GM18499 (cell line): ENCODE measurements around the gene FHOD3.

Experiments used
- ATAC-seq: cut with Tn5 transposase; IDR thresholded peaks from one replicate; pipeline ENCODE4 v1.9.1; 2021; ENCODE audit warnings: moderate number of reproducible peaks; ENCODE audit not compliant: insufficient read depth, unreplicated experiment

FHOD3 gene

DNA sequence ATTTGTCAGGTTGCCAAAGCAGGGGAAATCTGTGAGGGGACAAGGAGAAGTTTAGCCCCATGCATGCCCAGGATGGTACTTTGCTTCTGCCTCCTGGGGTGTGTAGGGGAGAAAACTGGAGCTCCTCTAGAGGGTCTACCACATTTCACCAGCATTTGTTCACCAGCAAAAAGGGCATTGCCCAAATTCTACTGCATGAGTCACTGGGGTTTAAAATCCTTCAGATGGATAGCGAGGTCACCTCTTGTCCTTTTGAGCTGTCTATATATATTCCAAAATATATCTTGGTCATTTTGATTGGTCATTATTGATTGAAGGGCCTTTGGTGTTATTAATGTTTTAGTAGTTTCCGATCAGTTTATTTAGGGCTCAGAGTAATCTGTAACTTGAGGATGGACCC lies 18.7 kb downstream of the FHOD3 start:
- ATAC-seq: no peak

DNA sequence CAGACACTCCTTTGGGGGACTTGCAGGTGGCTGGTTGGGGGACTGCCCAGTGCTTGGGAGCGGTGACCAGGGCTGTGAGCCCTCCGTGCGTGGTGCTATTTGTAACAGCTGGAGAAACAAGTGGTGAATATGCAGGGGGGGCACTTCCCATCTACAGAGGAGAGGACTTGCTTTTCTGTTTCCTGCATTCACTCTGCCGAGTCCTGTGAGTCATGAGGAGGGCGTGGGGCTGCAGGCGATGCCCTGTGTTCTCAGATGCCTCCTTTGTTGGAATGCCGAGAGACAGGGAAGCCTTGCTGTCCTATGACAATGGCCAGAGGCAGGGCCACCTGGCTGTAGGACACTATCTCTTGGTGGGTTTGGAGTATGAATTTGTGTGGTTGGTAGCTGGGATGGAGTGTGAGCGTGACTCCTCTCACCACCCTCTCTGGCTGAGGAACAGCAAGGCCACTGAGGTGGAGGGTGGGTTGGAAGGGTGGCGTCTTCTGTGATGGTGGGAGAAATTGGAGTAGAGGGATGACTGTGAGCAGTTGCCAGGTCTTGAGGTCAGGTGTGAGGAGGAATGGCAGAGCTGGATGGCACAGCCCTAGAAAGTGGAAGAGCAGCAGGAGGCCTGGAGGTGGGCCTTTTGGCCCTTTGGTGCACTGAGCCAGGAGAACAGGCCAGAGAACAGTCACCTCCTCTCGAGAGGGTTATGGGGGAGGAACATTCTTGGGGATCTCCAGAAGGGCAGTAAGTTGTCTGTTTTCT lies 24.3 kb downstream of the FHOD3 start:
- ATAC-seq: no peak

DNA sequence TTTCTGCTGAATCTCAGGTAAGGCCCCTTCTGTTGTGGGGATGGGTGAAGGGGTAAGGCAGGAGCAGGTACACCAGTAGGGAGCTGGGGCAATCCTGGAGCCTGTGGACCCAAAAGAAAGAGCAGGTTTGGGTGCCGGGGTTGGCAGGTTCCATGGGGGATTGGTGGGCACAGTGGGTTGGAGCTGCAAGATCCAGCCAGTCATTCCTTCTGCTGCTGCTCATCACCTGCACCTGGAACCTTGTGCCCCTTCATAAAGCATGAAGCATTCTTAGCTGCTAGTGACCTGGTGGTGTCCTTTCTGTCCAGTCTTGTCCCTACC lies 24.9 kb downstream of the FHOD3 start:
- ATAC-seq: no peak

DNA sequence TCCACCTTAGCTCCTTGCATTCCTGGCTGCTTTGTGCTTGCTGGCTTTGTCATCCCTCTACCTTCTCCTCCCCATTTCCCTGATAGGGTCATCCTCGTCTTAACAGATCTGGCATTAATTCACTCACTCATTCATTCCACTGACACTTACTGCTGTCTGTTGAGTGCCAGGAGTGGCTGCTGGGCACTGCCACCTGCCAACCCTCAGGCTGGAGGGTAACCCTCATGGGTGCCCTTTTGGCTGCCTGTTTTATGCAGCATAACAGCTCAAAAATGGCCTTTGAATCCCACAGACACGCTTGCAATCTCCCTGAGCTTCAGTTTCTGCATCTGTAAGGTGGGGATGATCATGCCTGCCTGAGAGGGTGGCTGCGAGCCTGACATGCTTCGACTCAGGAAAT lies 25.2 kb downstream of the FHOD3 start:
- no peak for ATAC-seq

DNA sequence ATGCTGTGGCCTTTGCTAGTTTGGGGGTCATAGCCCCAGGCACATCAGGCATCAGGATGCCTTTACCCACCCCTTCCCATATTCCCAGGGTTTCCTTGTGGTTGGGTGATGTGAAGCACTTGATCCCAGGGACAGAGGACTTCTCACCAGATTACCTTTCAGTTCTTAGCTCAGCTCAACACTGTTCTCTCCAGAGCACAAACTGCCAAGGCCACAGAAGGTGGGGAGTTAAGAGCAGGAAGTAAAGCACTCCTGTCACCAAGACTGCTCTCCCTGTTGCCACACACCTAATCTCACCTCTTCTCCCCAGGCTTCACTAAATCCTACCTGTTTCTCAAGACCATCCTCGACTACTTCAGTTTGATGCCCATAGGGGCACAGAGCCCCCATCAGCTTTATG lies 25.9 kb downstream of the FHOD3 start:
- ATAC-seq: no peak

DNA sequence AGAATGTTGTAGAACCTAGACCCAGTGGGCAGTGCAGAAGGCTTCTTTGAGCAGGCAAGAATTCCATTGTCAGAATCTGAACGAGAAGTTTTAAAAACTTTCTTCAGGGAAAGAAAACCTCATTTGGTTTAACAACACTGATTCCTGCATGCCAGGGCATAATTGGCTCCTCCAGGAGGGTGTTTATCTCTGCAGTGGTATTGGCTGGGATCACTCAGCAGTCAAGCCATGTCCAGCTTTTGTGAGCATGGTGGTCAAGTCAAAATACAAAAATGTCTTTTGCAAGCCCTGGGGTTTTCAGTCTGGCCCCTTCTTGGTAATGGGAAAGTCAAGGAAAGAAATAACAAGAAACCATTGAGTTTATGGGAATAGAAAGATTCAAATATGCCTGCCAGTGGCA lies 28.3 kb downstream of the FHOD3 start:
- ATAC-seq: no peak

DNA sequence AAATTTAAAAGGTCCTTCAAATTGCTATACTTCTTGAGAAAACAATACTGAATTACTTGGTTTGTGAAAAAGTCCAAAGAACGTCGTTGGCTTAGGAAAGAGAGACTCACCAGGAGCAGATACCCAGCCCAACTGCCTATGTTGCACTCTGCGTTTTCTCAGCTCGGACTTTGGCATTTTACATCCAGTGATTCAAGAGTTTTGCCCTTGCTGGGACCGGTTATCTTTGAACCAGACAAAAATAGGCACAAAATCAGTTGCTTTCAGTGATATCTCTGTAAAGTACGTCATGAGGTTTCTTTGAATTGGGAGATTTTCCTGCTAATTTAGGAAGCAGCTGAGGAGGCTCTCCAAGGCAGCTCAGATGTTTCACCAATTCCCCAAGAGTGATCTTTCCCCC lies 29.3 kb downstream of the FHOD3 start:
- ATAC-seq: no peak

DNA sequence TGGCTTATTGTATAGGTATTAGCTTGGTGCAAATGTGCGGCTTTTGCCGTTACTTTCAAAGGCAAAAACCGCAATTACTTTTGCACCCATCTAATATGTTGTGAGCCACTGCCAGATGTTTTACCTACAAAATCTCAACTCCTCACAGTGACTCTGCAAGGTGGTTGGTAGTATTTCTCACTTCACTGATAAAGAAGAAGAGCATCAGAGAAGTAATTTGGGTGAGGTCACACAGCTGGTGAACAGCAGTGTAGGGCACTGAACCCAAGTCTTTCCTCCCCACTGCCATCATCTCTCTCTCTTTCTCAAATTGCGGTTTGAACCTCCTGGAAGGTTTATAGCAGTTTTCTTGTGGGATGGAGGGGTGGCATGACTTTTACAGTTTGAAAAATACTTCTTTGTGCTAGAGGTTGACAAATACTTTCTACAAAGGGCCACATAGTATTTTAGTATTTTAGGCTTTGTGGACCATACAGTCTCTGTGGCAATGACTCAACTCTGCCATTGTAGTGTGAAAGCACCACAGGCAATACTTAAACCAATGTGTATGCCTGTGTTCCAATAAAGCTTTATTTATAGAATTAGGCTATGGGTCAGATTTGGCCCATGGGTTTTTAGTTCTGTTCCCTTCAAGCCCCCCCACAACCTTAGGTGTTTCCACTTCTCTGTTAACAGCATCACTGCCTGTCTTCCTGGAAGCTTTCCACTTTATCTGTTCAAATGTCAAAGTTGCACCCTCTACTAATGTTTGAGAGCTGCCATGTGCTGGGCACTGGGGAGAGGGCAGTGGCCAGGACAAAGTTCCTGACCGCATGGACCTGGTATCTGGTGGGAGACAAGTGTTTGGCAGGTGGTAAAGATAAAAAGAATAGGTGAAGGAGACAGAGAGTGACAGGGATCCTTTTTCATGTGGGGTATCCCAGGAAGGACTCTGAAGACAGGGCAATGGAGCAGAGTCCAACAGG lies 30.1 kb downstream of the FHOD3 start:
- no peak for ATAC-seq

DNA sequence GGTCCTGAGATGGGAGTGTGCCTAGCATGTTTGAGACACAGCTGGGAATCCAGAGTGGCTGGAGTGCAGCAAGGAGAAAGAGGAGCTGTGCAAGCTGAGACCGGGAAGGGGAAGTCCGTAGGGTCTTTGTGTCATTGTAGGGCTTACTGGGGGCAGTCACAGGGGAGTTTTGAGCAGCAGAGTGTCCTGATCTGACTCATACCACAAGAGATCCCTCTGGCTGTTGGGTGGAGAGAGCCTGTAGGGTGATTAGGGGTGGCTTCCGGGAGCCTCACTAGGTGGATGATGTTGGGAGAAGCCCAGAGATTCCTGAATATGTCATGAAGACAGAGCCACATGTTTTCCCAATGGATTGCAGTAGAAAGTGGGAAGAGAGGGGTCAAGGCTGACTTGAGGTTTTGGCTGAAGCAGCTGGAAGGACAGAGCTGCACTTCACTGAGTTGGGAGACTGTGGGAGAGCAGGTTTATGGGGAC lies 30.9 kb downstream of the FHOD3 start:
- no peak for ATAC-seq

DNA sequence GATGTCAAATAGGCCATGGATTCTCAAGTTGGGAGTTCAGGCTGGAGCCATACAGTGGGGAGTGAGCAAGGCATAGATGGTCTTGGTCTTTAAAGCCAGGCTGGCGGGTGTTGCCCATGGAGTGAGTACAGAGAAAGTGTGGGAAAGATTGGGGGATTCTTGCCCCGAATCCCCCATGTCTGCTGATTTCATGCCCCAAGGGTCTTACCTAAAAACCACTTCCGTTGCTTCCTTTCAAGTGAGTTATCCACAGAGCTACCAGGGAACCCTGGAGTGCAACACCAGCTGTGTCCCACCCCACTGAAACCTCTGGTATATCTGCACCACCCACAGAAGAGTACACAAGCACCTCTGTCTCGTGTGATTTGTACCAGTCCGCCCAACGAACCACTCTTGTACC lies 31.4 kb downstream of the FHOD3 start:
- ATAC-seq: no peak

DNA sequence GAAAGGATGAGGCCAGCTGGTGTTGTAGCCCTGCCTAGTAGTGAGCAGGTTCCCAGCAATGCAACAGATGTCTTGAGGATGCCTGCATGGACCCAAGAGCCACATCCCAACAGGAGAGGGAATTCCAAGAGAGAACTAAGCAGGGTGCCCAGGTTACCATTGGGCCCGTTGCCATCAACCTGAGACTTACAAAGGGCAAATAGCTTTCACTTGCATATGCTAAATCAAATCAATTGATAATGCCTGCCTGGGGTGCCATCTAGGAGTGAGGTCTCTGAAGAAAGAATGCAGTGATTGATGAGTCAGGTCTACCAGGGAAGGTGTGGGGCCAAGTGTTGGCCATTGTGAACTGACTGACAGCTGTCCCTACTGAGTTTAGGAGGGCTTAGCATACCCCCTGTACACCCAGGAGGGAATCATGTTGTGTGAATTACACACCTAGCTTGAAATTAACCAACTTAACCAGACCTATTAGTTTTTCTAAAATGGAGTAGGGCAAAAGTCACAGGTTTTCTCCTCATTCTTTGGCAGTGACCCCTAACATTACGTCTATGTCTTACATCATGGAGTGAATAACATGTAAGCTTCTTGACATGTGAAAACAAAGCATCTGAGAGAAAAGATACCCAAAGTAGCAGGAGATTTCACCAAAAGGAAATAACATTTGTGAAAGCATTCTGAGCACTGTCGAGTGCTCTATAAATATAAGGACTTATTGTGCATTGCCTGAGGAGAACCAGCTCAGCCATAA lies 32.3 kb downstream of the FHOD3 start:
- ATAC-seq: no peak

DNA sequence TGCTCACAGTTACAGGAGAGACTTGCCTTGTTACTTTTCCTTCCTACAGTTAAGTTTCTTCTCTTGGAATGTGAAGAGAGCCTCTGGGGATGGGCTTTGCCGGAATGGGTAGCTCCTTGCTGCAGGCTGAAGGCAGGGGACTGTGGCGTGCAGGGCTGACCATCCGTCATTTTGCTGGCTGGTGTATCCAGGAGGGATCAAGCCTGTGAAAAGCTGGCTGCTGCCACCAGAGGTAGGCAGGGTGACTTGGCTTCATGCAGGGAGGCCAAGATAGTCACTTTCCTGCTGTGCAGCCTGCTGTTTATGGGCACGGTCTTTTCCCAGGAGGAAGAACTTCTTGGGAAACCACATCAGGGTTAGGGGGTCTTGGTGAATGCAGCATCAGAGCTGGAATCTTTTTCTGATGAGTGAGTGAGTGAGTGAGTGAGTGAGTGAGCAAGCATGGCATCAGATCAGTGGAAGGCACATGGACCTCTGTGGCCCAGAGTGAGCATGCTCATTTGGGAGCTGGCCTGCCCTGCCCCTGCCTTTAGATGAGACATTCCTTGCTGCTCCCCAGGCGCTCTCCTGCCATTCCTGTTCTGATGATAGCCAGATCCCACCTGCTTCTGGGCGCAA lies 33.0 kb downstream of the FHOD3 start:
- ATAC-seq: no peak

DNA sequence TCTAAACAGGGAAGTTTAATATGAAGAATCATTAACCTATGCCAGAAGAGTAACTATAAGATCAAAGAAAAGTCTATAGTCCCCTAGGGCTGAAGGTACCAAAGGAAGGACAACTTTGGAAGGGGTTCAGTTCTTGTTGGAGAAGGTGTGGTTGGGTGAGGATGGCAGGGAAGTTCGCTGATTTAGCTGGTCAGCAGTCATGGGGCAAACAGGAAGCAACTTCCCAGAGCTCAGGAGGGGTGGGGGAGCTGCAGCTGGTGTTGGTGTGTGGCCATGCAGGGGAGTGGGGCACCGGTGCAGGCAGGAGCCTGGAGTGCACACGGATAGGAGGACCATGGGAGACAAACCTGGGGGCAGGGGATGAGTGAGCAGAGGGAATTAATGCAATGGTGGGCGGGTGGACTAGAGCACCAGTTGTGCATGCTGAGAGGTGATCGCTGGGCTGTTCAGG lies 34.0 kb downstream of the FHOD3 start:
- ATAC-seq: no peak

DNA sequence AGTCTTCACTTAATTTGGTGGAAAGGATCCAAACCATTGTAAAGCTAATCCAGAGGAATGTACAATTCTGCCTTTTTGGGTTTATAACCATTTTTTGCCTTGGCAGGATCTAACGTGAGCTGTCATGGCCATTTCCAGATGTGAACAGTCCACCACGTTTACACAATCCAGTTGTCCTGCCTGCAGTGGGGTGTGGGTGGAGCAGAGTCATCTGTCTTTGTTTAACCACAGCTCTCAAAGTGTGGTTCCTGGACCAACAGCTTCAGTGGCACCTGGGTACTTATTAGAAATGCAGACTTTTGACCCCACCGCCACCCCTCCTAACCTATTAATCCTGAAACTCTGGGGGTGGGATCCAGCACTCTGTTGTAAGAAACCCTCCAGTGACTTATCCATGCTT lies 35.9 kb downstream of the FHOD3 start:
- ATAC-seq: no peak

DNA sequence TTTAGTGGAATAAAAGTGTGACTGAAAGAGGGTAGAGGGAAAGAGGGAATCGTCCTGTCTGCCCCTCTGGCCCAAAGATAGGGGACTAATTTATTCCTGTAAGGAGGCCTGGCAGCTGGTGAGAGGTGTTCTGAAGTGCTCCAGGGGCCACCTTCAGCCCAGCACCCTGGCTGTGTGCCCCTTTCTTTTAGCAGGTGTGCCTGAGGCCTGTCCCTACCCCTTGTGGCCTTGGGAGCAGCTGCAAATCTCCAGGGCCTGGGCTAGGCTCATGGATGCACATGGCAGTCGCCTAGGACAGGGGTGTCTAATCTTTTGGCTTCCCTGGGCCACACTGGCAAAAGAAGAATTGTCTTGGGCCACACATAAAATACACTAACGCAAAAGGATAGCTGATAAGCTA lies 37.3 kb downstream of the FHOD3 start:
- no peak for ATAC-seq

DNA sequence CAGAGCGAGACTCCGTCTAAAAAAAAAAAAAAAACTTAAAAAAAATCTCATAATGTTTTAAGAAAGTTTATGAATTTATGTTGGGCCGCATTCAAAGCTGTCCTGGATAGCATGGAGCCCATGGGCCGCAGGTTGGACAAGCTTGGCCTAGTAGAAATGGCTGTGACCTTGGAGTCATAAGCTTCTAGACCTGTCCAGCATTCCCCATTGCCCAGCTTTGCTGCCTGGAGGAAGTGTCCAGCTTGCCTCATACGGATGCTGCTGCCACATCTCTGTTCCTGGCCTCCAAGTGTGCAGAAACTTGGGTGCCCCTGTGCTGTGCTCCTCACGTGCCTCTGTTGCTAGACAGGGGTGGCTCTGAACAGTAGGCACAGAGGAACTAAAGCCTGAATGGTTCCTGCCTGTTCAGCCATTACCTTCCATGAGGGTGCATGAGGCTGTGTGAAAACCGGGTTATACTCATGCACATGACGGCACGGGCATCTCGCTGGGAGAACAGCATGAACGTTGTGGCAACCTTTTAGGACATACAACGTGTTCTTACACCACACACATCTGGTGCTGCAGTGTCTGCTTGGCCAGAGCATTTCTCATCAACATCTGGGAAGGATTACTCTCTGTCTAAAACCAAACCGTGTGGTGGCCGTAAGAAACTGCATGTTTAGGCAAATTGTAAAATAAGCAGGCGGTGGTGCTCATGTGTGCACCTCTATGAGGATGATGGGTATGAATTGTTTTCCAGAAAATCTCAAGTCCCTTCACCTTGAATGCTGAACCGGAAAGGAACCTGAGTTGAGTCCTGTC lies 38.2 kb downstream of the FHOD3 start:
- ATAC-seq: no peak

DNA sequence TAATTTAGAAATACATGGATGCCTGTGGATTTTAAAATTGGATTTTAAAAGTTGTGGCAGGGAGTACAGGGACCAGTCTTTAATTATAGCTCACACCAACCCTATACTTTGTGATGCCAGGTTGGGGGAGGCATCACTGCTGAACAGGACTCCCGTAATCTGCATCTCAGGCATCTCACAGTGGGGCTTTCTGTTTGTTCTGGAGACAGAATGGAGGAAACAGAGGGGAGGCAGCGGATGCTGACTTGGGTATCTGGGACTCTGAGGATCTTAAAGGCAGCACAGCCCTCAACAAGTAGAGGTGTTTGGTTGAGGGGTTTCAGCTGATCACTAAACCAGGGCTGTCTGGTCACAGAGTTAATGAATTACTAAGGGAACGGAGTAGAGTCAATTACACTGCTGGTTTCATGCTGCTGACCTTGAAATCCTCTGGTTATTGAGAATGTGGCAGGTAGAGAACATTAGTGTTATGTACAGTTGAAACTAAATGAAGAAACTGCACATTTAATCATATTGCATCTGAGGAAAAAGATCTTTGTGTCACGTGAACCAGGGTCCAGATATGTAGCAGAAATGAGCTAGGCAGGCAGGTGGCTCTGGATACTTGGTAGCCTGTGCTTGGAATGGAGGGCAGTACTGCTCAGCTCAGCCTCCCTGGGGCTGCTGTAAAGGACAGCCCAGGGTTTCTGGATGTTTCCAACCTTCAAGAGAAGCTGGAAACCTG lies 40.3 kb downstream of the FHOD3 start:
- no peak for ATAC-seq

DNA sequence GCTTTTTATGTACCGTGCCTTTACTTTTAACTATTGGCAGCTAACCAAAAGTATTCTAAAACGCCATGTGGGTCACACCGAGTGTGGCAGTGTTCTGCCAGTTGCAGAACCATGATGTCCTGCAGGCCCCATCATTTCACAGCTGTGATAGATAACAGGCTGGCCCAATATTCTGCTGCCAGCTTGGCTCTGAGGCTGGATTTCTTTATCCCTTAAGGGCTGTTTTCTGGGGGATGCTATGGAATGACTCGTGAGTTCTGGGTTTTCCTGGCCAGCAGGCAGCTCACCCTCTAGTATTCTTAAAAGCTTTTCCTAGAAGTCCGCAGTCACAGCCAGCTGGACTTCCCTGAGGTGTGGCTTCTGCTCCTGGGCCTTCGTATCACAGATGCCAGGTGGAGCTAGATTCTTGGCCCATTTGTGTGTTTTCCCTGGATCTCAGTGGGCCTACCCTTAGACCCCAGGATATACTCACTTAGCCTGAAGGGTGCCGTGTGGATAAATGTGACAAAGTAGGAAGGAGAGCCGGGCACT lies 41.0 kb downstream of the FHOD3 start:
- no peak for ATAC-seq

DNA sequence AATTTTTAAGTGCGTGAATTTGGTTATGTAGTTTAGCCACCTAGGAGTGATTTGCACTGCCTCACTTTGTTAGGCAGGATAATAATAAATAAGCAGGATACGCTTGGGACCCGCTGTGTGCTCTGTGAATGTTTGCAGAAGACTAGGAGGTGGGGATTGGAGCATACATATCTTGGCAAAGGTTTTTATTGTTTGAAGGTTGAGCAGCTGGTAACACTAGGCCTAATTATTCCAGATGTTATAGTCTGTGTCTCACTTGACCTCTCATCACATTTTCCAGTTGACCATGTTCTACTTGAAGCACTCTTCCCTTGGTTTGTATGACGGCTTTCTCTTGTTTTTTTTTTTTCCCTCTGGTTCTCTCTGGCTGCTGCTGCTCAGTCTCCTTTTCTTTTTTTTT lies 42.7 kb downstream of the FHOD3 start:
- ATAC-seq: no peak
